HG03354 (cell line): Measurements from ENCODE around the gene TMC2.
A peak's percentile ranks its signal among the peaks of the same experiment; 100 is the strongest.
"Not testable (repeated sequence)": the region's sequence is repeated elsewhere in the genome, so short reads cannot be mapped to it uniquely, and the experiment has no call there.

ENCODE experiments used
- ATAC-seq: cut with Tn5 transposase; IDR thresholded peaks from one replicate; pipeline ENCODE4 v1.9.1; 2021; ENCODE audit warnings: mild to moderate bottlenecking; ENCODE audit not compliant: unreplicated experiment, poor library complexity, severe bottlenecking

TMC2 gene

GRCh38 chr20:2536560-2536986 lies at the start of gene TMC2:
Gene TMC2, plus strand, starts transcription at chr20:2536573. Its CDS starts 49 bp downstream, at chr20:2536622.
- no peak for ATAC-seq

GRCh38 chr20:2502808-2503384 lies 33.5 kb upstream of the TMC2 start:
- not testable (repeated sequence) for ATAC-seq

GRCh38 chr20:2504803-2505202 lies 31.6 kb upstream of the TMC2 start:
- not testable (repeated sequence) for ATAC-seq

GRCh38 chr20:2506426-2506825 lies 29.9 kb upstream of the TMC2 start:
- not testable (repeated sequence) for ATAC-seq

GRCh38 chr20:2507464-2507863 lies 28.9 kb upstream of the TMC2 start:
- ATAC-seq, result no peak

GRCh38 chr20:2507875-2508630 lies 28.3 kb upstream of the TMC2 start:
- peak; percentile 11 for ATAC-seq

GRCh38 chr20:2508631-2509467 lies 27.5 kb upstream of the TMC2 start, which contains the start of gene ZNF343:
Gene ZNF343, minus strand, starts transcription at chr20:2508915. Its CDS starts 15,020 bp downstream, at chr20:2493895.
- peak; percentile 97 for ATAC-seq

- no peak for ATAC-seq
These were observed 26.9 kb upstream of the TMC2 start for GRCh38 chr20:2509468-2509781.

GRCh38 chr20:2509794-2510193 lies 26.6 kb upstream of the TMC2 start:
- ATAC-seq, result no peak

GRCh38 chr20:2515203-2515602 lies 21.2 kb upstream of the TMC2 start:
- ATAC-seq, result no peak

- no peak for ATAC-seq
These were observed 20.0 kb upstream of the TMC2 start for GRCh38 chr20:2516399-2516798.

GRCh38 chr20:2518096-2518495 lies 18.3 kb upstream of the TMC2 start:
- ATAC-seq, result no peak

GRCh38 chr20:2518558-2518957 lies 17.8 kb upstream of the TMC2 start:
- no peak for ATAC-seq

GRCh38 chr20:2519115-2519809 lies 17.1 kb upstream of the TMC2 start:
- no peak for ATAC-seq

GRCh38 chr20:2520617-2521016 lies 15.8 kb upstream of the TMC2 start:
- no peak for ATAC-seq

- no peak for ATAC-seq
These were observed 14.7 kb upstream of the TMC2 start for GRCh38 chr20:2521369-2522305.

- not testable (repeated sequence) for ATAC-seq
These were observed 13.4 kb upstream of the TMC2 start for GRCh38 chr20:2522826-2523429.

- ATAC-seq, result peak; percentile 85
These were observed 12.3 kb upstream of the TMC2 start for GRCh38 chr20:2523919-2524708.
